Astrocyte (in vitro differentiated cells and primary cell): ENCODE measurements around the gene ZNF346. TPM values are rescaled to one million over a fixed set of nuclear protein-coding genes. Genes with fewer than 3 reads are reported as not detected.

ENCODE experiments used
- DNase-seq: peaks from one replicate; pipeline ENCODE4 v3.0.0-alpha.2; 2010; ENCODE audit warnings: low read depth
- FAIRE-seq: peaks from 2 replicates; lab custom pipeline; 2011; peaks lifted over from hg19 to GRCh38; lab: Jason Lieb, UNC
- H2AFZ ChIP-seq: 2 replicates; pipeline ENCODE4 v1.6.0; 2012; ENCODE audit warnings: low read depth, low read length, inconsistent platforms
- H3K27ac ChIP-seq: 2 replicates; pipeline ENCODE4 v1.5.1; 2011; ENCODE audit warnings: low read depth, low read length, inconsistent platforms
- H3K27me3 ChIP-seq: 2 replicates; pipeline ENCODE4 v1.6.0; 2011; ENCODE audit warnings: low read length, inconsistent platforms; ENCODE audit not compliant: insufficient read depth
- H3K36me3 ChIP-seq: 2 replicates; pipeline ENCODE4 v1.5.1; 2011; ENCODE audit warnings: low read length, inconsistent platforms; ENCODE audit not compliant: insufficient read depth
- H3K4me1 ChIP-seq: 2 replicates; pipeline ENCODE4 v1.5.1; 2011; ENCODE audit warnings: low read length, inconsistent platforms; ENCODE audit not compliant: insufficient read depth
- H3K4me2 ChIP-seq: 2 replicates; pipeline ENCODE4 v1.6.0; 2012; ENCODE audit warnings: low read length, inconsistent platforms
- H3K4me3 ChIP-seq: 2 replicates; pipeline ENCODE4 v1.5.1; 2011; ENCODE audit warnings: low read depth, mild to moderate bottlenecking, low read length, inconsistent platforms; ENCODE audit not compliant: insufficient read depth
- H3K79me2 ChIP-seq: 2 replicates; pipeline ENCODE4 v1.6.0; 2012; ENCODE audit warnings: mild to moderate bottlenecking, low read length, inconsistent platforms; ENCODE audit not compliant: insufficient read depth
- H3K9ac ChIP-seq: 2 replicates; pipeline ENCODE4 v1.6.0; 2012; ENCODE audit warnings: mild to moderate bottlenecking, low read length, inconsistent platforms
- H3K9me3 ChIP-seq: 2 replicates; pipeline ENCODE4 v1.5.1; 2012; ENCODE audit warnings: low read depth, mild to moderate bottlenecking, low read length, inconsistent platforms; ENCODE audit not compliant: insufficient read depth
- H4K20me1 ChIP-seq: 2 replicates; pipeline ENCODE4 v1.6.0; 2012; ENCODE audit warnings: low read length, inconsistent platforms; ENCODE audit not compliant: insufficient read depth
- H3K27ac Mint-ChIP-seq: one replicate; pipeline ENCODE4 v1.8.0; 2021; ENCODE audit warnings: mild to moderate bottlenecking, mixed read lengths; ENCODE audit not compliant: unreplicated experiment
- H3K27me3 Mint-ChIP-seq: one replicate; pipeline ENCODE4 v1.8.0; 2021; ENCODE audit warnings: low read depth, mixed read lengths; ENCODE audit not compliant: unreplicated experiment
- H3K36me3 Mint-ChIP-seq: one replicate; pipeline ENCODE4 v1.8.0; 2021; ENCODE audit warnings: low read depth, mixed read lengths; ENCODE audit not compliant: unreplicated experiment
- H3K4me1 Mint-ChIP-seq: one replicate; pipeline ENCODE4 v1.8.0; 2021; ENCODE audit warnings: low read depth, mixed read lengths; ENCODE audit not compliant: unreplicated experiment
- H3K4me3 Mint-ChIP-seq: one replicate; pipeline ENCODE4 v1.8.0; 2021; ENCODE audit warnings: mild to moderate bottlenecking, moderate library complexity, mixed read lengths; ENCODE audit not compliant: unreplicated experiment
- H3K9me3 Mint-ChIP-seq: one replicate; pipeline ENCODE4 v1.8.0; 2021; ENCODE audit warnings: mild to moderate bottlenecking, mixed read lengths; ENCODE audit not compliant: unreplicated experiment
- CTCF ChIP-seq: IDR thresholded peaks from 2 replicates; pipeline ENCODE4 v1.5.1; 2011; ENCODE audit warnings: low read depth, mild to moderate bottlenecking, inconsistent platforms, low read length, moderate library complexity; ENCODE audit not compliant: insufficient read depth
- EZH2 ChIP-seq: IDR thresholded peaks from 2 replicates; pipeline ENCODE4 v1.6.1; 2012; ENCODE audit warnings: mild to moderate bottlenecking, low read length, inconsistent platforms; ENCODE audit not compliant: insufficient read depth
- total RNA-seq: library from RNA; stranded (reverse); gene quantifications from 2 replicates; pipeline ENCODE4 v1.2.1, GENCODE V29; 2021

Gene ZNF346
- total RNA-seq, 1 donor from 2014 or later: 13.8 TPM

GRCh38 chr5:177113566-177114424 is 91.3 kb downstream of the ZNF346 start:
- no peaks in the 10 kb centered on the region for H3K79me2 ChIP-seq
- no peak overlapping the region for H3K4me2 ChIP-seq
- peak; percentile 26 for DNase-seq
- FAIRE-seq: peak; percentile 50
- H3K27me3 ChIP-seq: no peaks in the 10 kb centered on the region
- H3K4me3 Mint-ChIP-seq: no peak overlapping the region
- peaks cover 1% of the 10 kb centered on the region for H3K36me3 Mint-ChIP-seq
- peaks cover 25% of the 10 kb centered on the region for H3K27me3 Mint-ChIP-seq
- no peak overlapping the region for H3K9ac ChIP-seq
- peaks cover 6% of the 10 kb centered on the region for H4K20me1 ChIP-seq
- no peak overlapping the region for H3K27ac Mint-ChIP-seq
- no peaks in the 10 kb centered on the region for H3K9me3 Mint-ChIP-seq
- H3K36me3 ChIP-seq: no peaks in the 10 kb centered on the region
- H2AFZ ChIP-seq: peak overlapping the region; percentile 1
- TF ChIP-seq EZH2: no peak
- peak; percentile 100 for TF ChIP-seq CTCF
- H3K4me3 ChIP-seq: no peak overlapping the region
- H3K27ac ChIP-seq: no peak overlapping the region
- H3K9me3 ChIP-seq: no peaks in the 10 kb centered on the region
- H3K4me1 Mint-ChIP-seq: no peaks in the 10 kb centered on the region
- peaks cover 4% of the 10 kb centered on the region for H3K4me1 ChIP-seq

DNA sequence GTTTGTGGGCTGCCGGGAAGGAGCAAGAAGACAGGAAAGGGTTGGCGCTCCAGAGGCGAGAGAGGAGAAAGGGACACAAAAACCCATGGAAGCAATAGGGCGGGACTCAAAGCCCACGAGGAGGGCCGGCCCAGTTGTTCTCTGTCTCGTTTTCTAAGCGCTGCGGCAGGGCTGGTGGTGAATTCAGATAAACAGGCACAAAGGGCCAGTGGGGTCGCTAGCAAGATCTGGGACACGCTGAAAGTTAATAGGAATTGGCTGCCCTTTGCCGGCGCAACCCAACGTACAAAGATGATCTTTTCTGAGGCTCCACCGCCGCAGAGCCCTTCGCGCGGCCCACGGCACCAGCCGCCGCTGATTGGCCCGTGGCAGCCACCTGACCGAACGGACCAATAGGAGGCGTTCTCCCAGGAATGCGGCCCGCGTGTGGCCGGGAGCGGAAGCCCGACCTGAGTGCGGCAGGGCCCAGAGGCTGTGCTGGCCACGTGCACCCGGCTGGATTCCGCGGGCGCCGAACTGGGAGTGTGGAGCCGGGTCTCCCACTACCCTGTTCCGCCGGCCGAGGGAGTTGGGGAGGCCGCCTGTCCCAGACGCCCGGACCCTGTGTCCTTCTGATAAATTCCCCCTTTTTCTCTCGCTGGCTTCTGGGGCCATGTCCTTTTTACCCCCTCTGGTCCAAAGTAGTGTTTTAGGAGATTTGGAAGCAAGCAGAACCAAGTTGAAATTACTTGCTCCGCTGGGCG is 94.3 kb downstream of the ZNF346 start:
- H3K4me3 ChIP-seq: no peak overlapping the region
- H3K36me3 Mint-ChIP-seq: peaks cover 1% of the 10 kb centered on the region
- no peaks in the 10 kb centered on the region for H3K9me3 Mint-ChIP-seq
- H2AFZ ChIP-seq: peak overlapping the region; percentile 93
- H3K36me3 ChIP-seq: no peaks in the 10 kb centered on the region
- no peak overlapping the region for H3K4me3 Mint-ChIP-seq
- FAIRE-seq (no peak), DNase-seq (peak; percentile 75)
- H3K27ac ChIP-seq: no peak overlapping the region
- H3K4me1 Mint-ChIP-seq: no peaks in the 10 kb centered on the region
- peaks cover 4% of the 10 kb centered on the region for H3K4me1 ChIP-seq
- no peaks in the 10 kb centered on the region for H3K27me3 ChIP-seq
- no peaks in the 10 kb centered on the region for H3K79me2 ChIP-seq
- H3K4me2 ChIP-seq: peak overlapping the region; percentile 63
- no peaks in the 10 kb centered on the region for H3K9me3 ChIP-seq
- H3K9ac ChIP-seq: no peak overlapping the region
- TF ChIP-seq EZH2: no peak
- no peak for TF ChIP-seq CTCF
- H3K27ac Mint-ChIP-seq: no peak overlapping the region
- peaks cover 14% of the 10 kb centered on the region for H3K27me3 Mint-ChIP-seq
- peaks cover 6% of the 10 kb centered on the region for H4K20me1 ChIP-seq
